ENCODE results near the gene MLLT10.
"Not testable (repeated sequence)": the region's sequence is repeated elsewhere in the genome, so short reads cannot be mapped to it uniquely, and the experiment has no call there.

Gene MLLT10

DNA sequence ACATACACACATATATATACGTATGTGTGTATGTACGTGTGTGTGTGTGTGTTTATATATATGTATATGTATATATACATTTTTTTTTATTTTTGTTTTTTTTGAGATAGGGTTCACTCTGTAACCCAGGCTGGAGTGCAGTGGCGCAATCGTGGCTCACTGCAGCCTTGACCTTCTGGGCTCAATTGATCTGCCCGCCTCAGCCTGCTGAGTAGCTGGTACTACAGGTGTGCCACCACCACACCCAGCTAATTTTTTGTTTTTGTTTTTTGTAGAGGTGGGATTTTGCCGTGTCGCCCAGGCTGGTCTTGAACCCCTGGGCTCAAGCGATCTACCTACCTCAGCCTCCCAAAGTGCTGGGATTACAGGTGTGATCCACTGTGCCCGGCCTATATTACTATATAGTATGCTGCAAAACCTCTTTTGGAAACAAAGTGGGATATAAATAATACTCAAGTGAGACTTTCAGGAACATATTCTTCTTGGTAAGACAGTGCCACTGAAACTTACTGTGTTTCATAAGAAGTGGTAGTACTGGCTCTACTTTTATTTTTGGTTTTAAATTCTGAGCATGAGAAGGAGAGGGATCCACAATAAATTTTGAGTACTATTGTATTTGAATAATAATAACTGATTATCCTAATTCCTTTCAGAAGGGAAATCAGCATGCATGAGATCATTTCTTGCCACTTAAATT is 51.0 kb downstream of the MLLT10 start:
- DNase-seq (ENCODE audit: low read depth) = no peak

GRCh38 chr10:21587391-21587790 is 53.4 kb downstream of the MLLT10 start:
- no peak for DNase-seq (ENCODE audit: low read depth)

DNA sequence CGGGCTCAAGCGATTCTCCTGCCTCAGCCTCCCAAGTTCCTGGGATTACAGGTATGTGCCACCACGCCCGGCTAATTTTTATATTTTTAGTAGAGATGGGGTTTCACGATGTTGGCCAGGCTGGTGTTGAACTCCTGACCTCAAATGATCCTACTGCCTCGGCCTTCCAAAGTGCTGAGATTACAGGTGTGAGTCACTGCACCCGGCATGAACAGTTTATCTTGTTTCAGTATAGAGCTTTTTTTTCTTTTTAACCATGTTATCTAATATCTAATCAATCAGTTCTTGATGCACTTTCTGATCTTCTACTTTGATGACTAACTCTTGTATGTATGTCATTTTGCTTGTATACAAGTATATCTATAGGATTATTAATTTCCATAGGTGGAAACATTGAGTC is 54.1 kb downstream of the MLLT10 start:
- DNase-seq (ENCODE audit: low read depth) = not testable (repeated sequence)

- no peak for DNase-seq (ENCODE audit: low read depth)
Measured at GRCh38 chr10:21593986-21594385, 60.0 kb downstream of the MLLT10 start.

DNA sequence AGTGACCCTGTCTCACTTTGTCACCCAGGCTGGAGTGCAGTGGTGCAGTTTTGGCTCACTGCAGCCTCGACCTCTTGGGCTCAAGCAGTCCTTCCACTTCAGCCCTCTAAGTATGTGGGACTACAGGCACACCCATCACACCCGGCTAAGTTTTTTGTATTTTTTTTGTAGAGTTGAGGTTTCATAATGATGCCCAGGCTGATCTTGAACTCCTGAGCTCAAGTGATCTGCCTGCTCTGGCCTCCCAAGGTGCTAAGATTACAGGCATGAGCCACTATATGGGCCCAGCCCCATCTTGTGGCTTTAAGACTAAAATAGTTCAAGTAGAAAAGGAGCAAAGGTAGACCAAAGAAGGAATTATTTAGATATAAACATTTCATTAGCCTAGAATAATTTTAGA is 65.5 kb downstream of the MLLT10 start:
- no peak for DNase-seq (ENCODE audit: low read depth)

DNA sequence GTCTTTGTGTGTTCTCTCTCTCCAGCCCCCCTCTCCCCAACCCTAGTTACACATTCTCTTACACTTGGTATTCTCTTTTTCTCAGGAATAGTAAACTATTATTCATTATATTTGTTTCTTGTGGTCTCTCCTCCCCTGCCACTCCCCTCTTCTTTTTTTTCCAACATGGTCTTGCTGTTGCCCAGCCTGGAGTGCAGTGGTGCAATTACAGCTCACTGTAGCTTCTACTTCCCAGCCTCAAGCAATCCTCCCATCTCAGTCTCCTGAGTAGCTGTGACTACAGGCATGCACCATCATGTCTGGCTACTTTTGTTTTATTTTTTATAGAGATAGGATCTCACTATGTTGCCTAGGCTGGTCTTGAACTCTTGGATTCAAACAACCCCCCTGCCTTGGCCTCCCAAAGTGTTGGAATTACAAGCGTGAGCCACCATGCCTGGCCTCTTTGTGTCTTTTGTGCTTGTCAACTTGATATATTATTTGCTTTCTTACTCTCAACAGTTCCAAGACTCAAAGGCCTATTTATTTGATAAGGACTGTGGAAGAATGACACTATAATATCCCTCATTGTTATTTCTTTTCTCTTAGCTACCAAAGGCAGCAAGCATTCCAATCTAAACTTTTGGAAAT is 66.9 kb downstream of the MLLT10 start:
- DNase-seq (ENCODE audit: low read depth) = no peak

DNA sequence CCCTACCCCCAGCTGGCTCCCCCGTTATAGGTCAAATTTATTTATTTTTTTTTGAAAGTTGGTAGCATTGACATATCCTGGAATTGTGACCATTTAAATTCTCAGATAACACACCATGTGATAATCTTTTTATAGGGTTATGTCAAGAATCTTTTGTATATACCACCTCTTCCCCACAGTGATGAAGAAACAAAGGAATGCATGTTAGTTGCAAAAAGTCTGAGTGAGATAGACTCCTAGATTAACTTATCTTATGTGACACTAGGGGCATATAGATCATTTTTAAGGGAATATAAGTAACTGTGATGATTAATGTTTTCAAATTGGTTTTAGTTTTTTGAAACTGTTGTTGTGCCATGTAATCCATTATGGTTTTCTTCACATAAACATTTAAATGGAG is 68.3 kb downstream of the MLLT10 start:
- DNase-seq (ENCODE audit: low read depth) = no peak

DNA sequence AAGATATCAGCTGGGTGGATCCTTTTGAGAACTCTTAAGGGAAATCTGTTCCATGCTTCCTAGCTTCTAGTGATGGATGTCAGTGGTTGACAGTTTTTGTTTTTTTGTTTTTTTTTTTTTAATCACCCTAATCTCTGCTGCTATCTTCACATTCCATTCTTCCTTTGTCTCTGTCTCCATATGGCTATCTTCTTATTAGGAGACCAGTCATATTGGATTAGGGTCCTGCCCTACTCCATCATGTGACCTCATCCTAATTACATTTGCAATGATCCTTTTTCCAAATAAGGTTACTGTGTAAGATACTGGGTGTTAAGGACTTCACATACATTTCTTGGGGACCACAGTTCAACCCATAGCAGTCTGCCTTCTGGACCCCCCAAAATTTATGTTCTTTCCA is 69.7 kb downstream of the MLLT10 start:
- no peak for DNase-seq (ENCODE audit: low read depth)

- no peak for DNase-seq (ENCODE audit: low read depth)
Measured at GRCh38 chr10:21604651-21605050, 70.6 kb downstream of the MLLT10 start.

DNA sequence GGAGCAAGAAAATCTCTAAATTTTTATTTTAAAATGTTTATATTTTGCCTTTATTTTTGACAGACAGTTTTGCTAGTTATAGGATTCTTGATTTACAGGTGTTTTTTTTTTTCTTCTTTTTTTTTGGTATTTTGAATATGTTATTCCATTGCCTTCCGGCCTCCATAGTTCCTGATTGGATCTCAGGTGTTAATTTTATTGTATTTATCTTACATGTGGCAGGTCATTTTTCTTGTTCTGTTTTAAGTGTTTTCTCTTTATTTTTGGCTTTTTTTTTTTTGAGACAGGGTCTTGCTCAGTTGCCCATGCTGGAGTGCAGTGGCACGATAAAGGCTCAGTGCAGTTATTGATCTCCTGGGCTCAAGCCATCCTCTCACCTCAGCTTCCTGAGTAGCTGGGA is 73.9 kb downstream of the MLLT10 start:
- DNase-seq (ENCODE audit: low read depth) = no peak

DNA sequence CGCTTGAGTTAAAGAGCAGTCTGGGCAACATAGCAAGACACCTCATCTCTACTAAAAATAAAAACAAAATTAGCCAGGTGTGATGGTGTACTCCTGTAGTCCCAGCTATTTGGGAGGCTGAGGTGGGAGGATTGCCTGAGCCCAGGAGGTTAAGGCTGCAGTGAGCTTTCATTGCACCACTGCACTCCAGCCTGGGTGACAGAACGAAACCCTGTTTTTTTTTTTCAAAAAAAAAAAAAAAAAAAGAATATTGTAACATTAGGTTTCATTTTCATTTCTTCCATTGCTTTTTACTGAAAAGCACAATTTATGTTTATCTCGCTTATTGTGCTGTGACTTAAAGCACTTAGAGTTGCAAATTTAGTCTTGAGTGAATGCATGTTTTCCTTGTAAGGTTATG is 80.0 kb downstream of the MLLT10 start:
- no peak for DNase-seq (ENCODE audit: low read depth)

GRCh38 chr10:21617267-21617666 is 83.2 kb downstream of the MLLT10 start:
- no peak for DNase-seq (ENCODE audit: low read depth)

DNA sequence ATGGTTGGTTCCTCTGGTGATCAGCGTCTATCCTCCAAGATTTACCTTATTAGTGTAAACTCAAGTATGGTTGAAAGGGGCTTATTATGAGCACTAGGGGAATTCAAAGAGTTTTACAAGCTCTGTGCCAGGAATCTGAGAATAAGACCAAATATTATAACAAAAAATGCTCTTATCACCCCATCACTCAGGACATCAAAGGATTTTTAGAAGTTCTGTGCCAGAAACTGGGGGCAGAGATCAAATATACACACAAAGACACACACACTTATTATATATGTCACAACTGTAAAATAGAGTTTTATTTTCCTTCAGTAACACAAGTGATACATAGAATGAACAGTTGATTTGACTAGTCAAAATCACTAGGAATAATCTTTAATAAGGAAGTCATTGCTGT is 89.3 kb downstream of the MLLT10 start:
- DNase-seq (ENCODE audit: low read depth) = no peak

DNA sequence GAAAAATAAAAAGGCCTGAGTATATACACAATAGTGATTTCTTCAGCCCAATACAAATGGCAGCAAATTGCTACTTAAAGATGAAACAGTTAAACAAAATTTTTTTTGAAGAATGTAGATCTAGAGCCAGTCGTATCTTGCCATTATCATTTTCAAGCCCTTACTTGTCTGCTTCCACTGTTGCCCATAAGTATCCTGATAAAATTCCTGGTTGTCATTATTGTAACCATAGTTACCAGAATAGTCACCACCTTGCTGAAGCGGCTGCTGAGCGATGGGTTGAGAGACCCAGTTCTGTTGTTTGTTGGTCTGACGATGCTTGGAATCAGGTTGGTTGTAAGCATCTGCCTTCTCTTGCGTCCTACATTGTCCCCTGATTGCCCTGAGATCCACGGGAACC is 90.4 kb downstream of the MLLT10 start:
- DNase-seq (ENCODE audit: low read depth) = not testable (repeated sequence)

DNA sequence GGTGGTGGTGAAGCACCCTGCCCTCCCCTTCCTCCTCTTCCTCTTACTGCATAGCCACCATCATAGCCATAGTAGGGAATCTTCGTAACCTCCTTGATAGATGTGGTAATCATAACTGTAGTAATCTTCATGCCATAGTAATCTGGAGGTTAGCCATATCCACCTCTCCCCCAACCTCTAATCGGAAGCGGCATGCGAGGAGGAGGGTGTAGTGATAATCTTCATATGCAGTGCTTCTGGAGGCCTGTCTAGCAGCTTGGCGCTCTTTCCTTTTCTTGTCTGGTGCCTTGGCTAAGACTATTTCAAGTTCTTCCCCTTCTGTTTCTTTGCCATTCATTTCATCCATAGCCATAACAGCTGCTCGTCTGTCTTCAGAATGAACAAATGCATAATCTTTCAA is 90.9 kb downstream of the MLLT10 start:
- DNase-seq (ENCODE audit: low read depth) = no peak

GRCh38 chr10:21625623-21626229 is 91.7 kb downstream of the MLLT10 start:
- no peak for DNase-seq (ENCODE audit: low read depth)

DNA sequence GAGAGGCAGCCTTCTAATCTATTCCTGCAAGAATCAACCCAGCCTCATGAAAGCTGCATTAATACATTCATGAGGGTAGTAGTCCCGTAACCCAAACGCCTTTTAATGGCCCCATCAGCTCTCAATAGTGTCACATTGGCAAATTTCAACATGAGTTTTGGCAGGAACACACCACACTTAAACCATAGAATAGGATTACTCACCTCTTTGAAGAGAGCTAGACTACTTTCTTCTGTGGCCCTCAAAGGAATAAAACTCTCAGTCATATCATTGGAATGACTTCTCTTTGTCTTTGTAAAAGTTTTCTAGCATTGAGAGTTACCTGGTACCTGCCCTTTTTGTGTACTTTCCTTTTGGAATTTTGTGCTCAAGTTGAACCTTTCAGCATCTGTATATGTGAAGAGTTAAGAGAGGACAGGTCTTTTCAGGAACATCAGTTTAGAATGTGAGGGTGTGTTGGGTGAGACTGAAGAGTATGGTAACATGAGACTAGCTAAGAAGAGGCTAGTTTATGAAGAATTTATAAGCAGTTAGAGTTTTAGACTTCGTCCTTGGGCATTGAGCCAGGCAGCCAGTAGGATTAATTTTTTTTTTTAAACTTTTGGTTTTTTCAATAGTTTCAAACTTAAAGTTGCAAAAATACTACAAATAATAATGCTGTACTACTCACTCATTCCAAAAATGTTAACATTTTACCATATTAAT is 92.6 kb downstream of the MLLT10 start:
- no peak for DNase-seq (ENCODE audit: low read depth)

DNA sequence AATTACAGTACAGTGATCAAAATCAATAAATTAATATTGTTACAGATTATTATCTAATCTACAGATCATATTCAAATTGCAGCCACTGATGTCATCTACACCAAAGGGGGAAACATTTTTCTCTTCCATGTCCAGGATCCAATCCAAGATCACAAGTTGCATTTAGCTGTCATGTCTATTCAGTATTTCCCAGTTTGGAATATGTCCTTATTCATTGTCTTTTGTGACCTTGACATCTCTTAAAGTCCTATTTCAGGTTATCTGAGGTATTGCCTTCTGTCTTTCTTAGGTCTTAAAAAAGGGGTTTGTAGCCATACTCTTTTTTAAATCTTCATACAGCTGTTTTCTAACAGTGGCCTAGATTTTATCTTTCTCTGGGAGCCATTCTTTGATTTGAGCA is 93.3 kb downstream of the MLLT10 start:
- no peak for DNase-seq (ENCODE audit: low read depth)

DNA sequence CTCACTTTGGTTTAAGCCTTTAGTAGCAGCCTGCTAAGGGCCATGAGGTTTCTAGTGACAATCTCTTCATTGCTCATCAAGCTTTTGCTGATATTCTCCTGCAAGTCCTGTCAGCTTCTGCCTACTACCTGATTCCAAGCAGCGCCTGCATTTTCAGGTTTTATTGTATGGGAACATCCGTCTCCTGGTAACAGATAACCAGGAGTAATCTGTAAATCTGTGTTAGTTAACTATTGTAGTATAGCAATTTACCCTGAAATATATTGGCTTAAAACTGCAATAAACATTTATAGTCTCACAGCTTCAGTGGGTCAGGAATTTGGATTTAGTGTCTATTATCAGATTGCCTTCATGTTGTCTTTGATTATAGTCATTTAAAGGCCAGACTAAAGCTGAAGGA is 94.0 kb downstream of the MLLT10 start:
- no peak for DNase-seq (ENCODE audit: low read depth)

DNA sequence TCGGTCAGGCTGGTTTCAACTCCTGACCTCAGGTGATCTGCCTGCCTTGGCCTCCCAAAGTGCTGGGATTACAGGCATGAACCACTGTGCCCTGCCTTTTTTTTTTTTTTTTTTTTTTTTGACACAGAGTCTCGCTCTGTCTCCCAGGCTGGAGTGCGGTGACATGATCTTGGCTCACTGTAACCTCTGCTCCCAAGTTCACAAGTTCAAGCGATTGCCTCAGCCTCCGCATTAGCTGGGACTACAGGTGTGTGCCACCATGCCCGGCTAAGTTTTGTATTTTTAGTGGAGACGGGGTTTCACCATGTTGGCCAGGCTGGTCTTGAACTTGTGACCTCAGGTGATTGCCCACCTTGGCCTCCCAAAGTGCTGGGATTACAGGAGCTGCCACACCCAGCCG is 94.6 kb downstream of the MLLT10 start:
- not testable (repeated sequence) for DNase-seq (ENCODE audit: low read depth)

DNA sequence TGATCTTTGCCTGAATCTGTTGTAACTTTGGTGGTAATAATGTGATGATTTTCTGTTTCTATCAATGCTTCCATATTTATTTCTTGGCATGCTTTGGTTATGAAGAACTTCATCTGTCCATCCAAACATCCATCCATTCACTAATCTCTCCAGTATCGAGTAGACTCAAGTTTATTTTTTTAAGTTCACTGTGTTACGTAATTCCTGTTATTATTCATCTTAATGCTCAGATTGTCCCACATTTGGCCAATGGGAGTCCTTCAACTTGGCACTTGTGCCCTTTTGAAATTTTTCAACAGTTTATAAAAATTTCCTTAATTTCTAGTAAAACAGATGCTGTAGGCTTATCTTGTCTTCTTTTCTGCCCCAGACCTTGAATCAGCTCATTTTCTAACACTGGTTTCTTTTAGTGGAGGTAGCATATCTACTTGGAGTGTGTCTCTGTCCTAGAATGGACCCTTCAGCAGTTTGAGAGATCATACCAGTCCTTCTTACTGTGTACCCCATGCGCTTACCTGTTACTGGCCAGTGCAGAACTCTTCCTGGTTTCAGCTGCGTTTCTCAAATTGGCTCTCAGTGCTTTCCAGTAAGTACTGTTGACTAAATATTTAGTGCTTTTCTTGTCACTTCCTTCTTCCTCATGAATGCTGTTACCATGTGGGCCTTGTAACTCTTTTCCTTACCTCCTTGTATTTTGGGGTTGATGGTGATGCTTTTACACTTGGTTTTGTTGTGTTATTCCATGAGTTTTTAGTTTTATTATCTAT is 100.8 kb downstream of the MLLT10 start:
- DNase-seq (ENCODE audit: low read depth) = no peak

DNA sequence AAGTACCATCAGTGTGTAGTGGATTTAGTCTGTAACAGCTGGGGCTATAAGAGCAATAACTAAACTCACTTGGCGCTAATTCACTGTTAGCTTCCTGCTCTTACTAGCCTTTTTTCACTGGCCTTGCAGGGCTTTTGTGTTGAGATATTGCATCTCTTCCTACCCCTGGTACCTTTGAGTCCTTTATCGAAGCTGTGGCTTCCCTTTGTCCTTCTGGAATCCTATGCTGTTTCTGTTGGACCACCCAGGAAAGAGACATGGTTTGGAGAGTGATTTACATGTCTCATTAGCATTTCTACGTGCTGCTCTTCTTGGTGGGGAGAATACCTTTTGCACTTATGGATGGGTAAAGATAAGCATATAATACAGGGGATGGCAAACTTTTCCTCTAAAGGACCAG is 103.8 kb downstream of the MLLT10 start:
- DNase-seq (ENCODE audit: low read depth) = no peak
